GM18519 (cell line): ENCODE data around the gene DYNC1LI1.
"Not testable (repeated sequence)": the region's sequence is repeated elsewhere in the genome, so short reads cannot be mapped to it uniquely, and the experiment has no call there.

Experiments used
- ATAC-seq: cut with Tn5 transposase; IDR thresholded peaks from one replicate; pipeline ENCODE4 v1.9.1; 2021; ENCODE audit warnings: mild to moderate bottlenecking, moderate library complexity; ENCODE audit not compliant: unreplicated experiment, low FRiP score

DYNC1LI1 gene

GRCh38 chr3:32542807-32543206 lies 27.9 kb downstream of the DYNC1LI1 start:
- ATAC-seq: no peak

GRCh38 chr3:32540899-32541298 lies 29.8 kb downstream of the DYNC1LI1 start:
- ATAC-seq: no peak

GRCh38 chr3:32532434-32532833 lies 38.2 kb downstream of the DYNC1LI1 start:
- ATAC-seq: no peak

- peak; percentile 51 for ATAC-seq
Observed at GRCh38 chr3:32531010-32531647, 39.5 kb downstream of the DYNC1LI1 start.

- no peak for ATAC-seq
Observed at GRCh38 chr3:32525720-32526119, 44.9 kb downstream of the DYNC1LI1 start.

GRCh38 chr3:32522682-32523081 lies 48.0 kb downstream of the DYNC1LI1 start:
- ATAC-seq: no peak

GRCh38 chr3:32518921-32519320 lies 51.7 kb downstream of the DYNC1LI1 start:
- not testable (repeated sequence) for ATAC-seq

DNA sequence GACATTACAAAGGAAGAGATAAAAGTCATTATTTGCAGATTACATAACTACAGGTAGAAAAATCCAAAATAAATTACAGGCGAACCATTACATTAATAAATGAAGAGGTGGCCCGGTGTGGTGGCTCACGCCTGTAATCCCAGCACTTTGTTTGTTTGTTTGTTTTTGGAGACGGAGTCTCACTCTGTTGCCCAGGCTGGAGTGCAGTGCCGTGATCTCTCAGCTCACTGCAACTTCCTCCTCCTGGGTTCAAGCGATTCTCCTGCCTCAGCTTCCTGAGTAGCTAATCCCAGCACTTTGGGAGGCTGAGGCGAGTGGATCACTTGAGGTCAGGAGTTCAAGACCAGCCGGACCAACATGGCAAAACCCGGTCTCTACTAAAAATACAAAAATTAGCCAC lies 53.9 kb downstream of the DYNC1LI1 start:
- peak; percentile 22 for ATAC-seq

- ATAC-seq: no peak
Observed at GRCh38 chr3:32511005-32511404, 59.7 kb downstream of the DYNC1LI1 start.

- ATAC-seq: peak; percentile 70
Observed at GRCh38 chr3:32510075-32510724, 60.5 kb downstream of the DYNC1LI1 start.

- no peak for ATAC-seq
Observed at GRCh38 chr3:32508711-32509110, 61.9 kb downstream of the DYNC1LI1 start.

GRCh38 chr3:32506466-32506865 lies 64.2 kb downstream of the DYNC1LI1 start:
- ATAC-seq: no peak

DNA sequence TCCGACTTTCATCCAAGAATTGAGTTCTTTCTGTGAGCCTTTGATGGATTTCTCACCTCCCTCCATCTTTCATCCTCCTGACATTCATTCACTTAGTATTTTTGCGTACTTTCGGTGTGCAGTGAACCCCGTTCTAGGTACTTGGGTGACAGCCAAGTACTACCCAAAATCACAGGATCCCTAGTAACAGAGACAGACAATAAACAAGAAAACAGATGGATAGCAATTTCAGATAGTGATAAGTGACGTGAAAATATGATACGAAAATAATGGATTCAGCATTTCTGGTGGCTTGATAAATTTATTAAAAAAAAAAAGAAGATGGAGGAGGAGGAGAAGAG lies 67.7 kb downstream of the DYNC1LI1 start:
- ATAC-seq: no peak

DNA sequence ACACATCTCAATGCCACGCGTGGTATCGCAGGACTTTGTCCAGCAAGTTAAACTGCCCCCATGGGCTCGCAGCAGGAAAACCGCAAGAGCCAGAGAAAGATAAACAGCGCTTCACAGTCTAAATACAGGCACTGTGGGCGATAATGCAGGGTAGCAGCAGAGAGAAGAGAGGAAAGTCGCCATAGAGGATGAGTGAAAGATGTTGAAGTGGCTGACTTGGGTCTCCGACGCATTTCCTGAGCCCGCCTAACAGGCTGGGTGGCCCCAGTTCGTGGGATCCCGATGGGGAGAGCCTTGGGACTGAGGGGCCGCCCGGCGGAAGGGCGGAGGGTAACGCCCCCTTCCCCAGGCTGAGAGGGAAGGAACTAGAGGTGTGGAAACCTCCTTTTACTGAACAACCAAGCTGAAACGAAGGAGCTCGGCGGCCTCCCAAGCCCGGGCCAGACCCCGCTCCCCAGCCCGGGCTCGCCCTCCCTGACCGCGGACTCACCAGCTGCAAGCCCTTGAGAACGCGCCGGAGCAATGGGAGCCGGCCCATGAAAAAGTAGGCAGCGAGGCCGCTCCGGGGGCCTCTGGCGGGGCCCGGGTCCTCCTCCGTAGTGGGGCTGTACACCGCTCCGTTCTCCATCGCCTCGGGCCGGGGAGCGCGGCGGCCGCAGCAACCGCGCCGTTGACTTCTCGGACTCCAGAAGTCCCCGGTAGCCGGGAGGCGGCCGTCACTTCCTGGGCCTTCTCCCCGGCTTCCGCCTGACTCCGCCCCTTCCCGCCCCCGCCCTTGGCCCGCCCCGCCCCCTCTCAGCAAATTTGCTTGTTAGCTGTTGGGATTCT lies 68.3 kb downstream of the DYNC1LI1 start, which contains the start of gene CMTM6:
Gene CMTM6 (minus strand): TSS at position 735 of the 828 bp plus-strand sequence. CDS start 107 bp downstream, at position 628.
- ATAC-seq: no peak

DNA sequence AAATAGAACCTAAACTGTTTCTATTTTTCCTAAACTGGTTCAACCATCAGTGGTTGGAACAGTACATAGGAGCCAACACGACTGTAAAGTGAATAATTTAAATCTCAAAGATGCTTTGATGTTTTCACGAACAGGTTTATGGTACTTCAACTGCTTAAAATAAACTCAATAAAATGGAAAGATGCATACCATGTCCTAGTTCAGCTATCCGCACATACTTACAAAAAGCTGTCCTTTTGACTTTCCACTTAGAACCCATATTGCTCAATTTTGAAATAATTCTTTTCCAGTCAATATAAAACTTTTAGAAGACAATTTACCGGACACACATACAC lies 68.9 kb downstream of the DYNC1LI1 start:
- ATAC-seq: no peak

DNA sequence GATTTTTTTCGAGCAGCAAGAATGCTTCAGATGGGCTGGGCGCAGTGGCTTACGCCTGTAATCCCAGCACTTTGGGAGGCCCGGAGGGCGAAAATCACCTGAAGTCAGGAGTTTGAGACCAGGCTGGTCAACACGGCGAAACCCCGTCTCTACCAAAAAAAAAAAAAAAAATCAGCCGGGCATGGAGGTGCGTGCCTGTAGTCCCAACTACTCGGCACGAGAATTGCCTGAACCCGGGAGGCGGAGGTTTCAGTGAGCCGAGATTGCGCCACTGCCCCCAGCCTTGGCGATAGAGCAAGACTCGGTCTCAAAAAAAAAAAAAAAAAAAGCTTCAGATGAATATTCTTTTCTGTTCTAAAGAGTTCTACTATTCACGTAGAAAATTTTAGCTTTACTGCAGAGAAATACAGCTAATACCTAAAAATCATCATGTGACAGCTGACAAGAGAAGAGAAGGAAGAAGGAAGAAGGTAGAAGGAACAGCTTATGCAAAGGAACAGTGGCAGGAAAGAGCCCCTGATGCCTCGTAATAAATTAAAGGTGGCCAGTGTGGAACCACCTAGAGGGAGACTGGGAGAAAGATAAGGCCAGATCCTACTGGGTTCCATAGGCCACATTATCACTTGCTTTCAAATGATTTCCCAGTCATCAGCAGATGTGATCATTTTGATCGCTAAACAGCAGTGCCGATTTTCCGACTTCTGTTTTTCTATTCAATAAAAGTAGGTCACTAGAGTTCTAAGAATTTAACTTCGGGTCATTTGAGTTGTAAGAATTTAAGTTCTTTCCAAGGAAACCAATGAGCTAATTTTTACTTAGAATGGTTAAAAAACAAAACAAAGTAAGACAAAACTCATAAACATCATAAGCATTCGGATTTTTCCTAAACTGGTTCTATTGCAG lies 69.5 kb downstream of the DYNC1LI1 start:
- no peak for ATAC-seq

- no peak for ATAC-seq
Observed at GRCh38 chr3:32500231-32500630, 70.4 kb downstream of the DYNC1LI1 start.

GRCh38 chr3:32499585-32499984 lies 71.1 kb downstream of the DYNC1LI1 start:
- ATAC-seq: no peak

DNA sequence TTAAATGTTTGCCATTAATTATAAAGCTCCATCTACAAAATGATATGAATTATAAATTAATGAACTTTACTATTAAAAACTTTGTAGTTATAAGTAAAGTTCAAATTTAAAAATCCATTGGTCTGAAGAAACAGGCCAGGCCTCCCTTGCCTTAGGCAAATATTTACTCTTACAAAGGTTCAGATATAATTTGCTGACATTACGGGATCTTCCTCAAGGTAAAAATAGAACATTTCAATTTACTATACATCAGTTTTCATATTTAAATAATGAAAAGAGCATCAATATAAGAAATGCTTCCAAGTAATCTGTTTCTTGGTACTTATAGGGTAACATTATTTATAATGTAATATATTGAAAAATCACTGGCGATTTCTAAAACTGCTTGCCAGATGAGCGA lies 71.7 kb downstream of the DYNC1LI1 start:
- no peak for ATAC-seq

GRCh38 chr3:32498252-32498651 lies 72.4 kb downstream of the DYNC1LI1 start:
- ATAC-seq: no peak

DNA sequence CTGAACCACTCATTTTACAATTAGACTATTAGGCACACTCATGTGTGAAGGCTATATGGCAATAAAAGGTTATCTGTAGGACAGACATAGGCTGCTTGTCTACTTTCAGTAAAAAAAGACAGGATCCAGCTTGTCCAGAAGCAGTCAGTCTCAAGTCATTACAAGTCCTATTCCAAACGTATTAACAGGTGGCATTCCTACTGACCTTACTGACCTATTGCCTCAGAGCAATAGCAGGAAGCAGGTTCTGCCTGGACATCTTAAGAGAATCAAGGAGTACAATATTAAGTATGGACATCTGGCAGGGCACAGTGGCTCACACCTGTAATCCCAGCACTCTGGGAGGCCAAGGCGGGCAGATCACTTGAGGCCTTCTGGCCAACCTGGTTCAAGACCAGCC lies 75.0 kb downstream of the DYNC1LI1 start:
- no peak for ATAC-seq
